ENCODE measurements around the gene SOWAHC.

DNA sequence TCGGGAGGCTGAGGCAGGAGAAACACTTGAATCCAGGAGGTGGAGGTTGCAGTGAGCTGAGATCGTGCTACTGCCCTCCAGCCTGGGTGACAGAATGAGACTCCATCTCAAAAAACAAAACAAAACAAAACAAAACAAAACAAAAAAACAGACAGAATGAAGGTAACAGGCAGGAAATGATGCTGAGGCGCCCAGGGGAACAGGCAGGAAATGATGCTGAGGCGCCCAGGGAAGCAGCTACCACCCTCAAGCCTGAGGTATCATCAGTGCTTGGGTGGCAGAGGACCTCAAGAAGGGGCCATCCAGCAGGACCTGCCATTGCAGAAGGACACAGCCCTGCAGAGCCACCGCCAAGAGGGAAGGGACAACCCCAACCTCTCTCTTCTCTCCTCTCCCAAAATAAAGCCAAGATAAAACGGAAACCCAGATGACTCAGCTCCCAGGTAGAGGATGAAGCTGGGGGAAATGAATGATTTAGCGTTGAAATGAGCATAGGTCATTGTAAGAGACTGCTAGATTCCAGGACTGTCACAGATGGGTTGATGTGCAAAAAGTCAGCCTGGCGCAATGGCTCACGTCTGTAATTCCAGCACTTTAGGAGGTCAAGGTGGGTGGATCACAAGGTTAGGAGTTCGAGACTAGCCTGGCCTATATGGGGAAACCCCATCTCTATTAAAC lies 19.3 kb downstream of the SOWAHC start:
- TF ChIP-seq, protein P1, sequence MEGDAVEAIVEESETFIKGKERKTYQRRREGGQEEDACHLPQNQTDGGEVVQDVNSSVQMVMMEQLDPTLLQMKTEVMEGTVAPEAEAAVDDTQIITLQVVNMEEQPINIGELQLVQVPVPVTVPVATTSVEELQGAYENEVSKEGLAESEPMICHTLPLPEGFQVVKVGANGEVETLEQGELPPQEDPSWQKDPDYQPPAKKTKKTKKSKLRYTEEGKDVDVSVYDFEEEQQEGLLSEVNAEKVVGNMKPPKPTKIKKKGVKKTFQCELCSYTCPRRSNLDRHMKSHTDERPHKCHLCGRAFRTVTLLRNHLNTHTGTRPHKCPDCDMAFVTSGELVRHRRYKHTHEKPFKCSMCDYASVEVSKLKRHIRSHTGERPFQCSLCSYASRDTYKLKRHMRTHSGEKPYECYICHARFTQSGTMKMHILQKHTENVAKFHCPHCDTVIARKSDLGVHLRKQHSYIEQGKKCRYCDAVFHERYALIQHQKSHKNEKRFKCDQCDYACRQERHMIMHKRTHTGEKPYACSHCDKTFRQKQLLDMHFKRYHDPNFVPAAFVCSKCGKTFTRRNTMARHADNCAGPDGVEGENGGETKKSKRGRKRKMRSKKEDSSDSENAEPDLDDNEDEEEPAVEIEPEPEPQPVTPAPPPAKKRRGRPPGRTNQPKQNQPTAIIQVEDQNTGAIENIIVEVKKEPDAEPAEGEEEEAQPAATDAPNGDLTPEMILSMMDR (IDR thresholded peaks at IDR 0.05), result no peak
- TF ChIP-seq POLR2AphosphoS5 (IDR thresholded peaks at IDR 0.05) (no peak), POLR2A (IDR thresholded peaks at IDR 0.05) (no peak), EP300 (IDR thresholded peaks at IDR 0.05; ENCODE audit: low read depth) (no peak)
